HCT116 (cell line): ENCODE data around the gene EFNB2.

ENCODE experiments used
- CEBPB ChIP-seq: IDR thresholded peaks from 2 replicates; pipeline ENCODE4 v1.6.1; 2012; ENCODE audit warnings: low read depth
- EZH2 ChIP-seq: fragments of 200-600 bp; sonication (generic); IDR thresholded peaks from 2 replicates; pipeline ENCODE4 v1.6.1; 2017; ENCODE audit warnings: antibody characterized with exemption, mixed run types
- JUND ChIP-seq: IDR thresholded peaks from 2 replicates; pipeline ENCODE4 v1.6.1; 2012
- POLR2A ChIP-seq: IDR thresholded peaks from 2 replicates; pipeline ENCODE4 v1.7.0; 2011; ENCODE audit warnings: borderline replicate concordance; ENCODE audit not compliant: insufficient read depth, insufficient read length; ENCODE audit errors: extremely low read depth
- POLR2AphosphoS5 ChIP-seq: IDR thresholded peaks from 2 replicates; pipeline ENCODE4 v1.6.1; 2011; ENCODE audit warnings: mild to moderate bottlenecking, low read depth, low read length, moderate library complexity
- SRF ChIP-seq: IDR thresholded peaks from 2 replicates; pipeline ENCODE4 v1.6.1; 2012; ENCODE audit warnings: low read depth
- TCF7L2 ChIP-seq: IDR thresholded peaks from 2 replicates; pipeline ENCODE4 v1.7.0; 2011; ENCODE audit warnings: borderline replicate concordance, inconsistent platforms; ENCODE audit not compliant: insufficient read depth, insufficient read length; ENCODE audit errors: extremely low read depth
- YY1 ChIP-seq: IDR thresholded peaks from 2 replicates; pipeline ENCODE4 v1.6.1; 2011; ENCODE audit warnings: low read length, low read depth, moderate library complexity, mild to moderate bottlenecking; ENCODE audit not compliant: insufficient replicate concordance; ENCODE audit errors: extremely low read depth
- ZFX ChIP-seq: fragments of 450-650 bp; IDR thresholded peaks from 2 replicates; pipeline ENCODE4 v1.6.1; 2017
- ZNF274 ChIP-seq: fragments of 200-500 bp; sonication (Bioruptor generic); IDR thresholded peaks from 2 replicates; pipeline ENCODE4 v1.6.1; 2014; ENCODE audit warnings: mild to moderate bottlenecking, low read depth, low read length, inconsistent platforms
- TF ChIP-seq, protein P1 (sequence below), 3 experiments: fragments of 200-600 bp in 1 of 3; sonication (generic) in 1 of 3; IDR thresholded peaks in 2 of 3; conservative IDR thresholded peaks in 1 of 3; 2 replicates each; pipeline ENCODE4 v1.5.1; 2012 to 2017; ENCODE audit warnings: low read depth in 2 of 3, low read length in 2 of 3, antibody characterized with exemption in 1 of 3, borderline replicate concordance in 1 of 3, control low read depth in 1 of 3, mild to moderate bottlenecking in 1 of 3, mixed read lengths in 1 of 3, mixed run types in 1 of 3, moderate library complexity in 1 of 3; ENCODE audit not compliant: insufficient read depth in 1 of 3
- TF ChIP-seq, protein P2 (sequence below): IDR thresholded peaks from 2 replicates; pipeline ENCODE4 v1.6.1; 2012
- TF ChIP-seq, protein P3 (sequence below): IDR thresholded peaks from 2 replicates; pipeline ENCODE4 v1.6.1; 2011; ENCODE audit warnings: mild to moderate bottlenecking, low read length, moderate library complexity; ENCODE audit not compliant: insufficient replicate concordance; ENCODE audit errors: extremely low read depth
- TF ChIP-seq, protein P4 (sequence below): IDR thresholded peaks from 2 replicates; pipeline ENCODE4 v1.6.1; 2012; ENCODE audit warnings: low read depth

DNA sequence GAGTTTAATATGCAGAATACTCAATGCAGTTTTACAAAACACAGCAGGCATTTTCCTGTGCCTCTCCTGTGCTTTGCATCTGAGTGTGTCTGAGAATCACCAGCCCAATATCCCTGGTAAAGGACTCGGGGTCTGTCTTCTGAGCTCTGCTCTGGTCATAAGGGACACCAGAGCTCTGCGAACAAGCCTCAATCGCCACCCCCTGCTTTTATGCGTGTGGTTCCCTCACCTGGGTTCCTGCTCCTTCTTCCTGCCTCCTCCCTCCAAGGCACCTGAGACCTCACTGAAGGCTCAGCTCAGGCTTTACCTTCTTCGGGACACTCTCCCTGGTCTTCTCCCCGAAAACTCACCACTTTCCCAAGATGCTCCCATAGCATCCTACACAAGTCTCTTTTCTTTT, 84.5 kb downstream of the EFNB2 start:
- TF ChIP-seq, protein P1, sequence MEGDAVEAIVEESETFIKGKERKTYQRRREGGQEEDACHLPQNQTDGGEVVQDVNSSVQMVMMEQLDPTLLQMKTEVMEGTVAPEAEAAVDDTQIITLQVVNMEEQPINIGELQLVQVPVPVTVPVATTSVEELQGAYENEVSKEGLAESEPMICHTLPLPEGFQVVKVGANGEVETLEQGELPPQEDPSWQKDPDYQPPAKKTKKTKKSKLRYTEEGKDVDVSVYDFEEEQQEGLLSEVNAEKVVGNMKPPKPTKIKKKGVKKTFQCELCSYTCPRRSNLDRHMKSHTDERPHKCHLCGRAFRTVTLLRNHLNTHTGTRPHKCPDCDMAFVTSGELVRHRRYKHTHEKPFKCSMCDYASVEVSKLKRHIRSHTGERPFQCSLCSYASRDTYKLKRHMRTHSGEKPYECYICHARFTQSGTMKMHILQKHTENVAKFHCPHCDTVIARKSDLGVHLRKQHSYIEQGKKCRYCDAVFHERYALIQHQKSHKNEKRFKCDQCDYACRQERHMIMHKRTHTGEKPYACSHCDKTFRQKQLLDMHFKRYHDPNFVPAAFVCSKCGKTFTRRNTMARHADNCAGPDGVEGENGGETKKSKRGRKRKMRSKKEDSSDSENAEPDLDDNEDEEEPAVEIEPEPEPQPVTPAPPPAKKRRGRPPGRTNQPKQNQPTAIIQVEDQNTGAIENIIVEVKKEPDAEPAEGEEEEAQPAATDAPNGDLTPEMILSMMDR (IDR thresholded peaks at IDR 0.05 in 2 of 3, conservative IDR thresholded peaks at IDR 0.05 in 1 of 3; ENCODE audit: borderline replicate concordance in 1 of 3, insufficient read depth in 1 of 3, low read depth in 2 of 3, low read length in 2 of 3), result no peak
- TF ChIP-seq, protein P2, sequence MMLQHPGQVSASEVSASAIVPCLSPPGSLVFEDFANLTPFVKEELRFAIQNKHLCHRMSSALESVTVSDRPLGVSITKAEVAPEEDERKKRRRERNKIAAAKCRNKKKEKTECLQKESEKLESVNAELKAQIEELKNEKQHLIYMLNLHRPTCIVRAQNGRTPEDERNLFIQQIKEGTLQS, result no peak
- TF ChIP-seq, protein P3, sequence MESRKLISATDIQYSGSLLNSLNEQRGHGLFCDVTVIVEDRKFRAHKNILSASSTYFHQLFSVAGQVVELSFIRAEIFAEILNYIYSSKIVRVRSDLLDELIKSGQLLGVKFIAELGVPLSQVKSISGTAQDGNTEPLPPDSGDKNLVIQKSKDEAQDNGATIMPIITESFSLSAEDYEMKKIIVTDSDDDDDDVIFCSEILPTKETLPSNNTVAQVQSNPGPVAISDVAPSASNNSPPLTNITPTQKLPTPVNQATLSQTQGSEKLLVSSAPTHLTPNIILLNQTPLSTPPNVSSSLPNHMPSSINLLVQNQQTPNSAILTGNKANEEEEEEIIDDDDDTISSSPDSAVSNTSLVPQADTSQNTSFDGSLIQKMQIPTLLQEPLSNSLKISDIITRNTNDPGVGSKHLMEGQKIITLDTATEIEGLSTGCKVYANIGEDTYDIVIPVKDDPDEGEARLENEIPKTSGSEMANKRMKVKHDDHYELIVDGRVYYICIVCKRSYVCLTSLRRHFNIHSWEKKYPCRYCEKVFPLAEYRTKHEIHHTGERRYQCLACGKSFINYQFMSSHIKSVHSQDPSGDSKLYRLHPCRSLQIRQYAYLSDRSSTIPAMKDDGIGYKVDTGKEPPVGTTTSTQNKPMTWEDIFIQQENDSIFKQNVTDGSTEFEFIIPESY, result no peak
- TF ChIP-seq ZNF274 (no peak), EZH2 (no peak), POLR2A (no peak), ZFX (no peak), POLR2AphosphoS5 (no peak), CEBPB (no peak), JUND (no peak), YY1 (no peak), TCF7L2 (no peak), SRF (no peak)
- TF ChIP-seq, protein P4, sequence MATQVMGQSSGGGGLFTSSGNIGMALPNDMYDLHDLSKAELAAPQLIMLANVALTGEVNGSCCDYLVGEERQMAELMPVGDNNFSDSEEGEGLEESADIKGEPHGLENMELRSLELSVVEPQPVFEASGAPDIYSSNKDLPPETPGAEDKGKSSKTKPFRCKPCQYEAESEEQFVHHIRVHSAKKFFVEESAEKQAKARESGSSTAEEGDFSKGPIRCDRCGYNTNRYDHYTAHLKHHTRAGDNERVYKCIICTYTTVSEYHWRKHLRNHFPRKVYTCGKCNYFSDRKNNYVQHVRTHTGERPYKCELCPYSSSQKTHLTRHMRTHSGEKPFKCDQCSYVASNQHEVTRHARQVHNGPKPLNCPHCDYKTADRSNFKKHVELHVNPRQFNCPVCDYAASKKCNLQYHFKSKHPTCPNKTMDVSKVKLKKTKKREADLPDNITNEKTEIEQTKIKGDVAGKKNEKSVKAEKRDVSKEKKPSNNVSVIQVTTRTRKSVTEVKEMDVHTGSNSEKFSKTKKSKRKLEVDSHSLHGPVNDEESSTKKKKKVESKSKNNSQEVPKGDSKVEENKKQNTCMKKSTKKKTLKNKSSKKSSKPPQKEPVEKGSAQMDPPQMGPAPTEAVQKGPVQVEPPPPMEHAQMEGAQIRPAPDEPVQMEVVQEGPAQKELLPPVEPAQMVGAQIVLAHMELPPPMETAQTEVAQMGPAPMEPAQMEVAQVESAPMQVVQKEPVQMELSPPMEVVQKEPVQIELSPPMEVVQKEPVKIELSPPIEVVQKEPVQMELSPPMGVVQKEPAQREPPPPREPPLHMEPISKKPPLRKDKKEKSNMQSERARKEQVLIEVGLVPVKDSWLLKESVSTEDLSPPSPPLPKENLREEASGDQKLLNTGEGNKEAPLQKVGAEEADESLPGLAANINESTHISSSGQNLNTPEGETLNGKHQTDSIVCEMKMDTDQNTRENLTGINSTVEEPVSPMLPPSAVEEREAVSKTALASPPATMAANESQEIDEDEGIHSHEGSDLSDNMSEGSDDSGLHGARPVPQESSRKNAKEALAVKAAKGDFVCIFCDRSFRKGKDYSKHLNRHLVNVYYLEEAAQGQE, result no peak
